GM21367 (cell line): ENCODE measurements around the gene PHETA2.

Experiments
- ATAC-seq: cut with Tn5 transposase; IDR thresholded peaks from one replicate; pipeline ENCODE4 v1.9.1; 2021; ENCODE audit not compliant: unreplicated experiment

PHETA2 gene, protein sequence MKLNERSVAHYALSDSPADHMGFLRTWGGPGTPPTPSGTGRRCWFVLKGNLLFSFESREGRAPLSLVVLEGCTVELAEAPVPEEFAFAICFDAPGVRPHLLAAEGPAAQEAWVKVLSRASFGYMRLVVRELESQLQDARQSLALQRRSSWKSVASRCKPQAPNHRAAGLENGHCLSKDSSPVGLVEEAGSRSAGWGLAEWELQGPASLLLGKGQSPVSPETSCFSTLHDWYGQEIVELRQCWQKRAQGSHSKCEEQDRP

DNA sequence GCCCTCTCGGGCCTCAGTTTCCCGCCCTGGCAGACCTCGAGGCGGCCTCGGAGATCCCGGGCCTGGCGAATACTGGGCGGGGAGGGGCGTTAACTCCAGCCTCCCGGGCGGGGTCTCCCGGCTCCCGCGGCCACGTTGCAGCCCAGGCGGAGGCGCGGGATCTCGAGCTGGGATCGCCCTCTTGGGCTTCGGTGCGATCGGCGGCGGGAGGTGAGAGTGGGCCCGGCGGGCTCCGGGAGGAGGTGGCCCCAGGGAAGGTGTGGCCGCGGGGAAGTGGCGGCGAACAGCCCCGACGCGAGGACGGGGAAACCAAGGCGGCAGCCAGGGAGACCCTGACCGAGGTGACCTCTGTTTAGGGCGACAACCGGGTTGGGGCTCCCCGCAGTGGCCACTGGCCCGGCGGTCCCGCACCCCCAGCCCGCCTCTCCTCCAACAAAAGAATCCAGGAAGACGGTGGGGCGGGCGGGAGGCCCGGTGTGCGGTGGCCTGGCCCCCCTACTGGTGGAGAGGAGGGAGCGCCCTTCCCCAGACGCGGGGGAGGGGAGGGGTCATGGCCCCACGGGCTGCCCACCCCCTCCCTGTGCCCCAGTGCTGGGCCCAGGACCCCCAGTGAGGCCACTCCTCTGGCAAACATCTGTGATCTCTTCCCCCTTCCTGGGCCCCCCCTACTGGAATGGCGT lies at the start of gene PHETA2:
PHETA2 (plus strand) TSS at position 117 of the 680 bp plus-strand sequence. CDS start 3,046 bp downstream, outside the sequence.
- ATAC-seq = no peak

DNA sequence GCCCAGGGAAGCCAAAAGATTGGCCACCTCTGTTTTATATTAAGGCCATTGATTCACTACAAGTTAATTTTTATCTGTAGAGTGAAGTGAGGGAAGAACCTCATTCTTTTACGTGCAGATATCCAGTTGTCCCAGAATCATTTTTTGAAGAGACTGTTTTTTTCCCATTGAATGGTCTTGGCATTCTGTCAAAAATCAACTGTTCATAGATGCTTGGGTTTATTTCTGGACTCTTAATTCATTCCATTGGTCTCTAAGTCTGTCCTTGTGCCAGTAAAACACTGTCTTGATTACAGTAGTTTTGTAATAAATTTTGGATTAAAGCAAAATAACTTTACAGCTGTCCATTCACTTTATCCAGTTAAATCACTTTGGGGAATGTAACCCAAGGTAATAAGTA lies 48.6 kb upstream of the PHETA2 start:
- no peak for ATAC-seq

DNA sequence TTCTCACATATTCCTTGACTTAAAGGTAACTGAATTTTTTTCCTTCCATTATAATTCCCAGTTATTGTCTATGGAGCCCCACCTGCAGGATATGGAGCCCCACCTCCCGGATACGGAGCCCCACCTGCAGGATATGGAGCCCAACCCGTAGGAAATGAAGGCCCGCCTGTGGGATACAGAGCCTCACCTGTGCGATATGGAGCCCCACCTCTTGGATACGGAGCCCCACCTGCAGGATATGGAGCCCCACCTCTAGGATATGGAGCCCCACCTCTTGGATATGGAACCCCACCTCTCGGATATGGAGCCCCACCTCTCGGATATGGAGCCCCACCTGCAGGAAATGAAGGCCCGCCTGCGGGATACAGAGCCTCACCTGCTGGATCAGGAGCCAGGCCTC lies 47.3 kb upstream of the PHETA2 start:
- ATAC-seq = no peak

DNA sequence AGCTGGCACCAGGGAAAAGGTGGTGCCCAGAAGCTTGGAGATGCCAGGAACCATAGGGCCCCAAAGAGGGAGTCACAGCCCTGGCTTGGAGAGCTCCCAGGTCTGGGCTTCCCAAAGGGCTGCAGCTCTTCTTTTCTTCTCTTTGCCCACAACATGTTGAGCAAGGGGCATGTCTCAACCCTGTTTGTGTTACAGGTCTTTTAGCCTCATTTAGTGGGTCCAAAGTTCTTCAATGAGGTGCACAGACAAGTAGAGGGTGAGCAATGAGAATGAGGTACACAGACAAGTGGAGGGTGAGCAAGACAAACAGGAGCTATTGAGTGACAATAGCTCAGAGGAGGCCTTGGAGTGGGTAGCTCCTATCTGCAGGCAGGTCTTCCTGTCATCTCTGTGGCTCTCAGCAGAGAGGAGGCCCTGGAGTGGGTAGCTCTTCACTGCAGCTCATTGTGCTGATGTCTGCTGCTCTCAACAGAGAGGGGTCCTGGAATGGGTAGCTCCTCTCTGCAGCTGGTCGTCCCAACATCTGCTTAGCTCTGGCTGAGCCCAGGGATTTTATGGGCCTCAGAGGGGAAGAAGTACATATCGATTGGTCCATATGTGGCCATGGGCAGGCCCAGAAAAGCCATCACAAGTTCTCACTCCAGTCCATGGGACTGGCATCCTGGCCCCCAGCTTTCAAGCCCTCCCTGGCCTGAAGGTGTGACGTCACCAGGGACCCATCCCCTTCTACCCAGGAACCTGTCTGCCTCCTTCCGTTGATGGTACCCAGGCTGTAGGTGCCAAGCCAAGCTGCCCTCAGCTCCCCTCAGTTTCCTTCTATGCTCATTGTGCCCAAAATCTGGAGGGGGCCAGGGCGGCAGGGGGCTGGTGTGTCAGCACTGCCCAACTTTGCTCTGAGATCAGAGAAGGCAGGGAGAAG lies 40.5 kb upstream of the PHETA2 start:
- no peak for ATAC-seq

DNA sequence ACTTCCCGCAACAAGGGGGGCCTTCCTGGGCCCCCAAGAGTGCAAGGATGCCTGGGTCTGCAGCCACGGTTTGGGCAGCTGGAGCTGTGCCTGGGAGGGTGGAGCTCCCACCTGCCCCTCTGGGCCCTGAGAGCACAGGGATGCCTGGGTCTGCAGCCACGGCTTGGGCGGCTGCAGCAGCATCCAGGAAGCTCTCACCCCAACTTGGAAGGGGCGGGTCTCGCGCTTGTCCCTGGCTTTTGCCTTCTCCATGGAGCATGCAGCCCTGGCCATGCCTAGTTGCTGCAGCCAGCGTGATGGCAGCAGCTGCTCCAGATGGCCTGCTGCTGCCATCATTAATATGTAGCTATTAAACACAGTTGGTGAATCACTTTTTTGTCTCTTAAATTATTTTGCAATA lies 38.8 kb upstream of the PHETA2 start:
- no peak for ATAC-seq

DNA sequence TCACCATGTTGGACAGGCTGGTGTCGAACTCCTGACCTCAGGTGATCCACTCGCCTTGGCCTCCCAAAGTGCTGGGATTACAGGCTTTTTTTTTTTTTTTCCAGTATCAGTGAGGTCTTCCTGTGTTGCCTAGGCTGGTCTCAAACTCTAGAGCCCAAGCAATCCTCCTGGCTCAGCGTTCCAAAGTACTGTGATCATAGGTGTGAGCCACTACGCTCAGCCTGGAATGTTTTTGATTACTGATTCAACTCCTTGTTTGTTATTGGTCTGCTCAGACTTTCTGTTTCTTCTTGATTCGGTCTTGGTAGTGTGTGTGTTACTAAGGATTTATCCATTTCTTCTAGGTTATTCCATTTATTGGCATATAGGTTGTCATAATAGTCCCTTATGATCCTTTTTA lies 34.8 kb upstream of the PHETA2 start:
- no peak for ATAC-seq

DNA sequence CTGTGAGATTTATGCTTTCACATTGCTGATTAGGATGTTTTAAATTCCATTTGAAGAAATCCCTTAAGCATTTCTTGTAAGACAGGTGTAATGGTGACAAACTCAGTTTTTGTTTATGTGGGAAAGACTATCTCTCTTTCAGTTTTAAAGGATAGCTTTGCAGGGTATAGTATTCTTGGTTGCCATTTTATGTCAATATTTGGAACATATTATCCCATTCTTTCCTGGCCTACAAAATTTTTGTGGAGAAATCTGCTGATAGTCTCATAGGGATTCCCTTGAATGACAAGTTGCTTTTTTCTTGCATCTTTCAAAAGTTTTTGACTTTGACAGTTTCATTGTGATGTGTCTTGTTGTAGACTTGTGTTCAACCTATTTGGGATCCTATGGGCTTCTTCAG lies 32.3 kb upstream of the PHETA2 start:
- ATAC-seq = no peak

DNA sequence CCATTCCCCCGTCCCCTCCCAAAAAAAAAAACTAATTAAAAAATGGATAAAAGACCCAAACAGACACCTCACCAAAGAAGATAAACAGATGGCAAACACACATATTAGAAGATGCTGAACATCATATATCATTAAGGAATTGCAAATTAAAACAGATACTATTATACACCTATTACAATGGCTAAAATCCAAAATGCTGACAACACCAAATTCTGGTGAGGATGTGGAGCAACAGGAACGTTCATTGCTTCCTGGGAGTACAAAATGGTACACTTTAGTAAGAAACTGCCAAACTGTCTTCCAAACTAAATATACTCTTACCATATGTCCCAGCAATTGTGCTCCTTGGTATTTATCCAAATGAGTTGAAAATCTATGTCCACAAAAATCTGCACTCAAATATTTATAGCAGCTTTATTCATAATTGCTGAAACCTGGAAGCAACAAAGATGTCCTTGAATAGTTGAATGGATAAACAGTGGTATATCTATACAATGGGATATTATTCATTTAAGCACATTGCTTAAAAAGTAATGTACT lies 23.3 kb upstream of the PHETA2 start:
- ATAC-seq = no peak

DNA sequence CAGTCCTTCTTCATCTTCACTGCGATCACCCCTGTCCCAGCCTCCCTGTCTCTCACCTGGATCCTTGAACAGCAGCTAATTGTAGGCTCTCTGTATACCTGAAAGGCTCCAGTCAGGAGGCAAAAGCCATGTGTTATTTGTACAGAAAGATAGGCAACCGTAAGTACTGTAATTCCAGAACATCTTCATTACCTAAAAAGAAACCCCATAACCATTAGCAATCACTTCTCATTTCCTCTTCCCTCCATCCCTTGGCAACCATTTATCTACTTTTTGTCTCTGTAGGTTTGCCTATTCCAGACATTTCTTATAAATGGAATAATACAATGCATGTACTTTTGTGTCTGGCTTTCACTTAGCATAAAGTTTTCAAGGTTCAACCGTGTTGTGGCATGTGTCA lies 21.3 kb upstream of the PHETA2 start:
- no peak for ATAC-seq

DNA sequence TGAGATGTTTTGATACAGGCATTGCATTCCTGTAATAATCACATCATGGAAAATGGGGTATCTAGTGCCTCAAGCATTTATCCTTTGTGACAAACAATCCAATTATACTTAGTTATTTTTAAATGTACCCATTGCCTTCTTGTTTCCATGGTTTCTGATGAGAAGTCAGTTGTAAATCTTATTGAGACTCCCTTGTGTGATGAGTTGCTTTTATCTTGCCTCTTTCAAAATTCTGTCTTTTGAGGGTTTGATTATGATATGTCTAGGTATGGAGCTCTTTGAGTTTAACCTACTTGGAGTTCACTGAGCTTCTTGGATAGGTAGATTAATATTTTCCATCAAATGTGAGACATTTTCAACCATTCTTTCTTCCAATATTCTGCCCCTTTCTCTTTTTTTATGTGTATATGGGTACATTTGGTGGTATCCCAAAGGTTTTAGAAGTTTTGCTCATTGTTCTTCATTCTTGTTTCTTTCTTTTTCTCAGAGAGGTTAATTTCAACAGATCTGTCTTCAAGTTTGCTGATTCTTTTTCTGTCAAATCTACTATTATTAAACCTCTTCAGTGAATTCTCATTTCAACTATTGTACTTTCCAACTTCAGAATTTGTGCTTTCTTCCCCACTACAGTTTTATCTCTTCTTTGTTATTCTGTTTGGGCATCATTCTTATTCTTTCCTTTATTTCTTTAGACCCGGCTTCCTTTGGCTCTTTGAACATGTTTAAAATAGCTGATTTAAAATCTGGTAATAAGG lies 17.1 kb upstream of the PHETA2 start:
- ATAC-seq = no peak

DNA sequence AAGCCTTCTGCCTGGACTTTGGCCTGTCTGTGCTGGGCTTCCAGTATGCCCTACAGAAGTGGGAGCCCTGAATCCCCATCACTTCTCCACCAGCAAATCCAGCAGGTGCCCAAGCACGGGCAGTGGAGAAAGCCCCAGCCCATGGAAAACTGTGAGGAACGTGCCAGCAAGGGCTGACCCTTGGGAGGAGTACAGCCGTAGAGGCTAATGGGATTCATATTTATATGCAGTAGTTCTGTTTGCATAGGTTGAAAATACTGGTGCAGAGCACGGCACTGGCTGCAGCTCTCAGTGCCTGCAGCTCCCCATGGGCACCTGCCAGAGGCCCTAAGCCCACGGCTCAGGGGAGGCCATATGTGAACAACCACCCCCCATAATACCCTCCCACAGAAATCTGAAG lies 13.6 kb upstream of the PHETA2 start:
- ATAC-seq = no peak

DNA sequence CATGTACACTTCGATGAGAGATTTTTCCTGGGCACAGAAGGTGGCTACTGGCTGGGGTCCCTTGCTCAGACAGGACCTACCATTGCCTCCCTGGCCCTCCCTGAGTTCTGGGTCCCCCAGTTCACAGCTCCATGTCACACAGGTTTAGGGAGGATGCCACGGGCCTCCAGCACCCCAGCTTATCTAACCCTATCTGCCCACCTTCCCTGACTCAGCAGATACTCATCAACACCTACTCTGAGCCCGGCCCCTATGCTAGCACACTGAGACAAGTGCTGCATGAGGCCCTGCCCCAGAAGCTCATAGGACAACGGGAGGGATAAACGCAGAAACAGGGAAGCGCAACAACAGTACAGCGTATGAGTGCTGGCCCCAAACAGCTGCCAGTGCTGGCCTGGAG lies 13.0 kb upstream of the PHETA2 start:
- ATAC-seq = no peak

DNA sequence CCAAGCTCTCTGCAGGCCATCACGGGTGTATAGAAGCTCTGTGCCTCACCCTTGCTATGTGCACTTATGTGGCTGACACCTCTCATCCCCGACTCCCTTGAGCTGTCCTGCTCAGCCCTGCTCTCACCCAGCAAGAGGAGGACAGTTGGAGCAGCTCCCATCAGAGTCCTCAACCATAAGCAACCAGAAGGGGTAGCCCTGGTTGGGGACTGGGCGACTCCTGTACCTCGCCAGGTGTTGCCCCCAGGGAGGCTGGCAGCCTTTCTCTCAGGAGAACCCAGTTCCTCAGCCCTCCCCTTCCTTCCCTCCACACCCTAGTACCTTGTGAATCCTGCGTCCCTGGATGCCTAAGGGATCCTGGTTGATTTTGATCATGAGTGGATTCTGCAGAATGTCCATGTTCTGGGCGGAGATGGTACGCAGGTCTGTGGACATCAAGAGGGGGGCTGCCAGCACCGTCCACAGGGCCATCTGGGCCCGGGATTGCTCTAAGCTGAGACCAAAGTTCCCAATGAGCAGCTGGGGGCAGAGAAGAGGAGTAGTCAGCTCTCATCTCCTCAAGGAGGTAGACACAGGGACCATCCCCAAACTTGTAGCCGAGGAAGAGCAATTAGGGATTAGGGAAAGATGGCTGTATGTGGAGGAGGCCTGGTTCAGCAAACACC lies 11.4 kb upstream of the PHETA2 start:
- ATAC-seq = no peak

DNA sequence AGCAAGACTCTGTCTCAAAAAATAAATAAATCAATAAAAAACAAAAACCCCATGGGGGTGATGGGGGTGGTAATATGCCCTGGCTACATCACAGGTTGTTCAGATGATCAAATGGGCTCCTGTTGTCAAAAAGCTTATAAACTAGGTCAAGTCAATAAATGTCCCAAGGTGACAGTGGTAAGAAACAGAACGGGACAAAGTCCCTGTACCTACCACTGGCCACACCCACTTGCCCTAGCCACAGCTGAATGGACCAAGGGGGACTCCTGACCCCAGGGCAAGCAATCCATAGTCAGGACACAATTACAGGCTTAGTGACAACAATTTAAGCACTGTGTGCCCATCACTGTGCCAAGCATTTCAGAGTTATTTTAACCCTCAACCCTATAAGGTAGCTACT lies 9.4 kb upstream of the PHETA2 start:
- no peak for ATAC-seq

DNA sequence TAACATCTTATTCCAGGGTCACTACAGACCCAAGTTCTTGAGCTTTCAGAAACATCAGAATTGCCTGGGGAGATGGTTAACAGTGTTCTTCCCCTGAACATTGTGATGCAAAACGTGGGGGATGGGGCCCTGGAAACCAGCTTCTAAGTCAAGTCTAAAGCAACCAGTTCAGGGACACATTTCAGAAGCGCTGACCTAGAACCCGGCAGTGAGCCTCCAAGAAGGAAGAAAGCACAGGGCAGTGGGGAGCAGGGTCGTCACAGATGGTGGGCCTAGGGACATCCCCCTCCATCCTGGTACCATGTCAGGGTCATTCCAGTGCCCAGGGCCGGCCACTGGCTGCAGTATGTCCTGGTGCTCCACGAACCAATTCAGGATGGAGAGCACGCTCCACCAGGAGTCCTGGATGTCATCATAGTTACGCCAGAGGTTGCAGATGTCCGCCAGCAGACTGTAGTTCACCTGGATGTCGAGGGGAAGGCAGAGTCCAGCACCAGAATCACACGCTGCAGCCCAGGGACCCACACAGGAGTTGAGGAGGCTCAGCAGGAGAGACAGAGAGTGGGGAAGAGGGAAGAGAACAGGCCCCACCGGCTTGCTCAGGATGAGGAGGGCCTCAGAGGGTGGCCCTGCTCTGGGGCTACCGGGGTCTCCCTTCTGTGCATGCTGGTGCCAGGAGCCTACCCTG lies 8.5 kb upstream of the PHETA2 start:
- no peak for ATAC-seq

DNA sequence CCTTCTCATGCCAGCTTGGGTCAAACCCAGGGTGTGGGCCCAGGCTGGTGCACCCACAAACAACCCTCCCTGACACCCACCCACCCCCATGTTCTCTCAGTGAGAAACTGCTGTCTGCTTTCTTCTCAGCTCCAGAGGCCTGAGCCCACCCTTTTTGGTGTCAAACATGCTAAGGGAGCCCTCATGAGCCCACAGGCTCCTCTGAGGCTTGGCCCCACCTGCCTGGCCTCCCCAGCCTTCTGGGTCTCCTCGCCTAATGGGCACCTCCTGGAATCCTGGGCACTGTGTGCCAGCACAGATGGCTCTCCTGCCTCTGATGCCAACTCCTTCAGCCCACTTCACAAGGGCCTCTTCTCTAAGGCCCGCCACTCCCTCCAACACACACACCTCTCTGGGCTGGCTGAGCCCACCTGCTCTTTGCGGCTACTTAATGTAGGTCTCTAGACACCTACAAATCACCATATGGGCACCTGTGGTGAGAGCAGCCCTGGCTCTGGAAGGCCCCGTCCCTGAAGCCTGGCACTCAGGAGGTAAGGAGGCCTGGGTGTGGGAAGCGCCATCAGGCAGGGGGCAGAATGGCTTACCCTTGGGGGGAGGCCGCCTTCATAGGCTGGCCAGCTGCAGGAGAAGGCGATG lies 7.8 kb upstream of the PHETA2 start:
- no peak for ATAC-seq

DNA sequence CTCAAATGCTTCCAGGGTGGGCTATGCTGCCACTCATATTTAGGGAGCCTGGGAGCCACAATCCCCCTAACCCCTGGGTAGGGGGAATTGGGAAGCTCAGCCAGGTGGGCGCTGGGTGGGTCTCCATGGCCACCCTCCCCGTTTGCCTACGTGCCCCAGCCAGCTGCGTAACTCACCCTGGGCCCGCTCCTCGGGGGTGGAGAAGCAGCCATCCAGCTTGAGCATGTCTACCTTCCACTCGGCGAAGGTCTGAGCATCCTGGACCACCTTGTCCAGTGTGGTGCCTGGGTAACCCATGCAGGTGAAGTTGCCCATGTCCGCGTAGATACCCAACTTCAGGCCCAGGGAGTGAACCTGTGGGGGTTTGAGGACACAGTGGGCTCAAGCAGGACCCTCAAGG lies 7.1 kb upstream of the PHETA2 start:
- ATAC-seq = no peak

DNA sequence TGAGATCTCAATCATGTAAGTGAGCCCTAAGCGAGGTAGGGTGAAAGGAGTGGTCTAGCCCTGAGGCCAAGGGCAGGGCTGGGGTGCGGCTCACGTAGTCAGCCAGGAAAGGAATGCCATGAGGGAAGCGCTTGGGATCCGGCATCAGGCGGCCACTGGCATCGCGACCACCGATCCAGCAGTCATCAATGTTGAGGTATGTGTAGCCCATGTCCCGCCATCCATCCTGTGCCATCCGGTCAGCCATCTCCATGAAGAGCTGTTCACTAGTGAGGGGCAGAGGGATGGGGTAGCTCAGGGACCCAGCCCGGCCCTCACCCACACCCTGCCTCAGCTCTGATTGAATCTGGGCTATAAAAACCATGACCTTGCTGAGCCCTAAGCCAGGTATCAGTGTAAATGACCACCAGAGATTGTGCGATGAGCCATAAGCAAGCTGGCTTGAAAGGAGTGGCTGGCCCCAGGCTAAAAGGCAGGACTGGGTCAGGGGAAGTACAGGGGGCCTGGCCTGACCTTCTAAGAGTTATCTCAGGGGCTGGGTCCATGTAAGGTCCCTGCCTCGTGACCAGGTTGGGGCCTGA lies 6.3 kb upstream of the PHETA2 start:
- ATAC-seq = no peak

DNA sequence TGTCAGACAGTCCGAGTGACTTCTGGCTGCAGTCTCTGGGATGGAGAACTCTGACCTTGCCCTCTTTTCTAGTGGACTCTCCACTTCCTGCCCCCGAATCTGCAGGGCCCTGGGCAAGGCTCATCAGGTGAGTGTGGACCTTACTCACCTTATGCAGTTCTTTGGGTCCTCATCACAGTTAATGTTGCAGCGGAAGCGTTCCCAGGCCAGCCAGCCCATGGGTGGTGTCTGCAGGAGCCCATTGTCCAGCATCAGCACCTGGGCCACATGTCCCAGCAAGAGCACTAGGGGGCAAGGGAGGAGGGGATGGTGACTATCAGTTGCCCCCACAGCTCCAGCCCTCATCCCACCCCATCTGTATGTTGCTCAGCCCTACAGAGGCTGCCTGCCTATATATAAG lies 5.8 kb upstream of the PHETA2 start:
- ATAC-seq = no peak
